ENCODE measurements around the gene PRKRA. TPM values are rescaled to one million over a fixed set of nuclear protein-coding genes. Genes with fewer than 3 reads are reported as not detected.

The PRKRA gene
- total RNA-seq, 5 donors from 2014 or later (not counting 1 experiment from before 2014, with no cell fraction given) = 49.4 to 98.7 (median 52.7) TPM

- POLR2A ChIA-PET = no interaction called here
- Histone ChIP-seq H3K4me3 (ENCODE audit: control insufficient read depth in 1 of 2, extremely low read depth in 1 of 2, low read length in 1 of 2) (no peak overlapping the region), H3K4me1 (ENCODE audit: control insufficient read depth in 1 of 2, extremely low read depth in 1 of 2, insufficient read depth in 2 of 2, low read length in 2 of 2) (no peaks in the 10 kb centered on the region), H3K9me3 (no peaks in the 10 kb centered on the region), H3K27ac (ENCODE audit: low read length) (no peak overlapping the region), H3K36me3 (ENCODE audit: control insufficient read depth in 2 of 2, extremely low read depth in 1 of 2, insufficient read depth in 1 of 2, low read length in 1 of 2) (no peaks in the 10 kb centered on the region), H3K27me3 (replicated peaks in 1 of 2; ENCODE audit: control insufficient read depth in 2 of 2, extremely low read depth in 1 of 2, insufficient read depth in 2 of 2, low read length in 1 of 2) (peaks cover 0 to 3% of the 10 kb centered on the region in 2 experiments)
- CTCF ChIA-PET = no interaction called here
- Mint-ChIP-seq H3K27me3 (peaks cover 4 to 5% of the 10 kb centered on the region in 2 donors), H3K9me3 (no peaks in the 10 kb centered on the region), H3K4me3 (no peak overlapping the region), H3K4me1 (peaks cover 0 to 4% (median 0%) of the 10 kb centered on the region in 3 donors), H3K27ac (no peak overlapping the region), H3K36me3 (no peaks in the 10 kb centered on the region)
- WGBS (ENCODE audit: insufficient coverage) = no CpG with 5 or more reads among the region's 4 CpGs
- ATAC-seq (replicated peaks in 1 of 4) (no peak), DNase-seq (no peak)
These were observed 65.3 kb downstream of the PRKRA start for GRCh38 chr2:178385595-178386148.

- 60% methylated on average over 1 of the region's 5 CpGs for WGBS (ENCODE audit: insufficient coverage)
- Mint-ChIP-seq H3K4me1 (peaks cover 0 to 4% (median 0%) of the 10 kb centered on the region in 3 donors), H3K36me3 (no peaks in the 10 kb centered on the region), H3K9me3 (no peaks in the 10 kb centered on the region), H3K27me3 (peaks cover 5 to 10% of the 10 kb centered on the region in 2 donors), H3K4me3 (no peak overlapping the region), H3K27ac (no peak overlapping the region)
- POLR2A ChIA-PET = interaction anchor here in 1 of 2 donors (0.5 kb wide), 1 partner anchor 704 kb away, joined by 3 read pairs; no protein-coding TSS in a partner anchor
- DNase-seq (no peak), ATAC-seq (replicated peaks in 1 of 4) (no peak)
- Histone ChIP-seq H3K27me3 (replicated peaks in 1 of 2; ENCODE audit: control insufficient read depth in 2 of 2, extremely low read depth in 1 of 2, insufficient read depth in 2 of 2, low read length in 1 of 2) (peaks cover 0 to 5% of the 10 kb centered on the region in 2 experiments), H3K4me1 (ENCODE audit: control insufficient read depth in 1 of 2, extremely low read depth in 1 of 2, insufficient read depth in 2 of 2, low read length in 2 of 2) (no peaks in the 10 kb centered on the region), H3K9me3 (no peaks in the 10 kb centered on the region), H3K36me3 (ENCODE audit: control insufficient read depth in 2 of 2, extremely low read depth in 1 of 2, insufficient read depth in 1 of 2, low read length in 1 of 2) (no peaks in the 10 kb centered on the region), H3K4me3 (ENCODE audit: control insufficient read depth in 1 of 2, extremely low read depth in 1 of 2, low read length in 1 of 2) (no peak overlapping the region), H3K27ac (ENCODE audit: low read length) (no peak overlapping the region)
- CTCF ChIA-PET = no interaction called here
These were observed 67.3 kb downstream of the PRKRA start for GRCh38 chr2:178383718-178384117.

Other genes with a start within 250 kb of the PRKRA start
- gene PJVK, start 203 bp upstream of the PRKRA start, total RNA-seq = 1 to 10 TPM; 1.8 to 5.2 (median 4.3) TPM
- gene FKBP7, start 27.4 kb upstream of the PRKRA start, total RNA-seq = 1 to 10 TPM in 2 of 5 donors, under 1 TPM in 2, not detected in 1; 0.44 to 2.5 (median 1.4) TPM
- gene PLEKHA3, start 29.3 kb upstream of the PRKRA start, total RNA-seq = 10 to 100 TPM; 21.9 to 28.9 (median 24.8) TPM

All from T-cell (primary cell).